Inferior parietal cortex (tissue), 1 donor: ENCODE measurements around the gene IGSF9.

ENCODE experiments used
- DNase-seq: peaks from one replicate; pipeline ENCODE4 v3.0.0-alpha.2; 2016; ENCODE audit errors: extremely low spot score

IGSF9 gene

DNA sequence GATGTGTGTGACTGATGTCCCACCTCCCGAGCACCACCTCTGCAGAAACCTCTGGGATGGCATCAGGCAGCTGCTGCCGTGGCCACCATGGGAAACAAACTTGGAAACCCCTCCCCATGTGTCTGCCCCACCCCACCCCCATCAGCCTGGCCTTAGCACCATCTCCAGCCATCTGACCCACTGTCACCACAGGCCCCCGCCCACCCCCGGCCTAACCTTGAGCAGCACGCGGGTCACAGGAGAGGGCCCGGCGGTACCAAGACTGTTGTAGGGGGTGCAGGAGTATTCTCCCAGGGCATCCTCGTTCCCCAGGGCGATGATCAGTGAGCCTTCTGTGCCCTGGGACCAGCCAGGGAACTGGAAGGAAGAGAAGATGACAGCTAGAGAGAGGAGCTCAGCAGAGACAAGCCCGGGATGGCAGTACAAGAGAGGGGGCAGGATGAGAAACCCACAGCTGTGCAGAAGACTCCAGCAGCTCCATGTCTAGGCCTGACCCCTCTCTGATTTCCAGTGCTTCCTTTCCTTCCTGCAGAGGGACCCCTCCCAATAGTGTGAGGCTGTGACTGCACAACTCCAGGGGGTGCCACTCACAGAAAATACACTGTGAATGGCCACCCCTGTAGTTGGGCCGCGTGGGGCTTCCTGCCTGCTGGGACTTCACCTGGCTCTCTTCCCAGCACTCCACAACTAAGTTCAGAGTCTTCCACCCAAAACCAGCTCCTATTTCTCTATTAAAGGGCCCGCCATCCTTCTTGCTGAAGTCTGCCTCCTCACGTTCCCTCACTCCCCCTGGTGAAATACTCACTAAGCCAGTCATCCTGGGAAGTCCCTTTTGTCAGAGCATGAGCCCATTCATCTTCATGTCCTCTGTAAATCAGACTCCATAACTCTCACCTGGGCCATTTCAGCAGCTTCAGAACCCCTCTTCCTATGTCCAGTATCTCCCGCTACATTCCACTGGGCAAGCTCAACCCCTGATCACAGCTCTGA, 12.8 kb downstream of the IGSF9 start:
- DNase-seq, result no peak

DNA sequence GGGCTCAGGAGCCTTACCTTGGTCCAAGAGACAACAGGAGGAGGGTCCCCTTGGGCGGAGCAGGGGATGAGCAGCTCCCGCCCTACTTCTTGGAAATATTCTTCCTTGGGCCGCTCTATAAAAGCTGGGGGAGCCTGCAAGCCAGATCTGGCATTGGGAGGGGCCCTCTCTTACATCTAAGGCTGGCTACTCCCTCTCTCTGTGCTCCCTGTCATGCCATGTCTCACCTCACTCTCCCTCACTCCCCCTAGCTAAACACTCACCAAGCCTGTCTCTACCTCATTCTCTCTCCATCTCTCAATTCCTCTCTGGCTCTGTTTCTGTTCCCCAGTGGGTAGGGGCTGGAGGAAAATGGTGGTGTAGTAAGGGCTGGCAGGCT, 13.6 kb downstream of the IGSF9 start:
- DNase-seq, result no peak

DNA sequence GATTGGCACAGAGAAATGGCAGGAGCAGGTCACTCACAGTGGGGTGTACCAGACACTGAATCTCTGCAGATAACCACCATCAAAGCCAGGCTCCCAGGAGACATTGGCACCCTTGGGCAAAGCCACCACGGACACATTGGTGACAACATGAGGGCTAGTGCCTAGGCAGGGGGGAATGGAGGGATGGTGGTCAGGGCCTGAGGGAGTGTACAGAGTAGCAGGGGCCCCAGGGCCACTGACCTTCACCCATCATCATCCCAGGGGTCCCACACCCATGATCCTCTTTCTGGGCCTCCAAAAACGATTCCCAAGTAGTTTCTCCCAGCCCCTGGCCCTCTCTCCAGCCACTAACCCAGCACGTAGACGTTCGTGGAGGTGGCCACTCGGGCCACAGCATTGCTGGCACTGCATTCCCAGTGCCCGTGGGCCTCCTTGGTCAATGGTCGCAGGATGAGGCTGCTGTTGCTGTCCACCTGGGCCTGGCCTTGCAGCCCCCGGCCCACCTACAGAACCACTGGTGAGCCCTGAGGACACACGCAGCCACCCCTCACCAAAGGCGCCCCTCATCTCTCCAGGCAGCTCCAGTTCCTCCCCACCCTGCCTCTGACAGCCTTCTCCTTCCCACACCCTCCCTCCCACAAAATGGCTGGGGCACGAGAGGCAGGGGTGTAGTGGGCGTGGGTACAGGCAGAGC, 14.2 kb downstream of the IGSF9 start:
- DNase-seq, result no peak

DNA sequence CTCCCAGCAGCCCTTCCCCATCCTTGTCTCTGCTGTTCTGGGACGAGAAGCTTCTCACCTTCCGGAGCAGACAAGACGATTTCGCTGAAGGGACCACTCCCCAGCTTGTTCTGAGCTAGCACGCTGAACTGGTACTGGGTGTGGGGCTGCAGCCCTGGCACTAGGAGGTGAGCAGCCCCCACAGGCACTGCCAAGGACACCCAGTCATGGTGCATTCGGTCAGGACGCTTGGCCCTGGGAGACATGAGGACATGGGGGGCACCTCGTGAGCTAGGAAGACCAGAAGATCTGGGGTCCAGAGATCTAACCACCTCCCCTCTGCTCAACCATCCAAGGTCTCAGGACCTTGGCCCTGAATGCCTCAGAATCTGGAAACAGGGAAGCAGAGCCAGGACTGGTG, 14.8 kb downstream of the IGSF9 start:
- DNase-seq, result no peak

DNA sequence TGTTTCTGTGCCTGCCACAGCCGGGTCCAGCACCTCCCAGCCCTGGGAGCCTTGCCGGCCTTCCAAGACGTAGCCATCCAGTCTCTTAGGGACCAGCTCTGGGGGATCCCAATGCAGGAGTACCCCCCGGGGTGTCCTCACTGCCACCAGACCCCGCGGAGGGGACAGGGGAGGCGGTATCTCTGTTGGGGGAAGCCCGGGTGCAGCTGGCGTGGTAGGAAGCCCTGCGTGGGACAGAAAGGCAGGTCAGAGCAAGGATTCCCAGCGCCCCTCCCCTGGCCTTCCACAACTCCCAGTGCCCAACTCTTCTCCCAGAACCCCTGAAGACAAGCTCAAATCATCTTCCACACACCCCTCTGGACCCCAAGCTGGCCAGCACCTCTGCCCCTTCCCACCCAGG, 15.2 kb downstream of the IGSF9 start:
- DNase-seq, result no peak

DNA sequence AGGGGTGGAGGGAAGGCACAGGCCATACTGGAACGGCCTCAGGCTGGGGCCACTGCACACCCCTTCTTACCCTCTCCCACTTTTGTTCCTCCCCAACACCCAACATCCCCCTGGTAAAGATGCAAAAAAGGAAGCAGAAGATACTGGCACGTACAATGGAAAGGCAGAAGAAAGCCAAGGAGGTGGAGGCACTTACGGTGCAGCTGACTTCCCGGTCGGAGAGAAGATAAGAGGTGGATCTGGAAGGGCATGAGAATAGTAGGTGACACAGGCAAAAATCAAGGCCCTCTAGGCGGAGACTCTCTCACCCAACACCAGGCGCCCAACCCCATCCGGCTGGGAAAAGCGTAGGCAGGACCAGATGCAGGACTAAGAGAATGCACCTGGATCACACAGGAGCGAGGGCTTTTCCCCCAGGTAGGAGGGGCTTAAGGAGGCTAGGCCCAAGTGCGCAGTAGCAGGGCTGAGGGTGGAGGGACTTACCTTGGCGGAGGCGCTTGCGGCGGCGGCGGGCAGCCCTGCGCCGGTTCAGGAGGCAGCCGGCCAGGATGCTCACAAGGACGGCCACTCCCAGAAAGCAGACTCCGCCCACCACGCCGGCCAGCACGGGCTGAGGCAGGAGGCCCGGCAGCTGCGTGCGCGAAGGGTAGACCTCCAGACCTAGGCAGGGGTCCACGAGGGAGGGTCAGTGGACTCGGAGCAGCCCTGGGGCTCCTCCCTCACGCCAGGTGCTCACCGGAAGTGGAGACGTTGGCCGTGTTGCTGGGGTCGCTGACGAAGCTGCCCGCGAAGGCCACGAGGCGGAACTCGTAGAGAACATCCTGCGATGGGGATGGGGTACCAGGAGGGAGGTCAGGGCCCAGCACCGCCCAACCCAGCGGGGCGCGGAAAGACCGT, 16.0 kb downstream of the IGSF9 start:
- no peak for DNase-seq

DNA sequence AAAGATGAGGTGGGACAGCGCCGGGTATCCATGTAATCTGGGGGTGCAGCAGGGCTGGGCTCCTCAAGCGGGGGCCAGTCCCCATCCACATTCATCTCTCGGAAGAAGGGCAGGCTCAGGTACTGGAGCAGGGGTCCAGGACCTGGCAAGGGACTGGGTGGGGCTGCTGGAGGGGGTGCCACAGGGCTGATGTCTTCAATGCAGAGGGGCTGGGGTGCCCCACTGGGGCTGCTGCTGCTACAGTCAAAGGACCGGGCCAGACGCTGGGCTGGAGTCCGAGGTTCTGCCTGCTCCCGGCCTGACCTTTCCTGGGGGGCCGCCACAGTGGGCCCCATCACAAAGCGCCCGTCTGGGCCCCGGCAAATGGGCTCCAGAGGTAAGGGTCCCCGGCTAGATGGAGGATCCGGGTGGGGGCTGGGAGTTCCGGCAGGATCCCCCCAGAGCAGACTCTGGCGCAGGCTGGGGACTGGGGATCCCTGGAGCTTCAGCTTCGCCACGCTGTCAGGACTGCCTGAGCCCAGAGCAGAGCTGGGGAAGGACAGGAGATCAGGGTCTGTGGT, 16.8 kb downstream of the IGSF9 start:
- no peak for DNase-seq

DNA sequence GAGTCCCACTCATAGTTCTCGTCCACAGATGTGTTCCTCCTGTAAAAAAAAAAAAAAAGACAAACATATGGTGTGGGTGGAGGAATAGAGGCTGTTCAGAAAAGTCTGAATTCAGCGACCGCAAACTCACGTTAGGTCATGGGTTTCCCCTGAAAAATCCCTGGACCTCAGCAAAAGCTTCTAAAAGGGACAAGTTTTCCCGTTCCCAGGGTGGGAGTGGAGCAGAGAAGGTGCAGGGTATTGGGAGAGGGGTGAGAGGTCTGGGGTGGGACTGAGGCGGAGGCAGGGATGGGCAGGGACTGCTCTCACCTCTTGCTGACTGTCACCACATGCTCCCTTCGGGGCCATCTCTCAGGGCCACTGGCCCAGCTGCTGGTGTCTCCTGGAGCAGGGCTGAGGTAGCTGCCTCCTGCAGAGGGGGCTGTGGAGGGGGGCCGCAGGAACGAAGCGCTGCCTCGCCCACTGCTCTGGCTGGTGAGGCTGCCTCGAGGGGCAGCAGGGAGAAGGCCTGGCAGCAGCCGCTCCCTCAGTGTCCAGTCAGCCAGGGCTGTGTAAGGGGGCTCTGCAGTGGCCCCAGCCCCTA, 17.5 kb downstream of the IGSF9 start:
- DNase-seq, result no peak

DNA sequence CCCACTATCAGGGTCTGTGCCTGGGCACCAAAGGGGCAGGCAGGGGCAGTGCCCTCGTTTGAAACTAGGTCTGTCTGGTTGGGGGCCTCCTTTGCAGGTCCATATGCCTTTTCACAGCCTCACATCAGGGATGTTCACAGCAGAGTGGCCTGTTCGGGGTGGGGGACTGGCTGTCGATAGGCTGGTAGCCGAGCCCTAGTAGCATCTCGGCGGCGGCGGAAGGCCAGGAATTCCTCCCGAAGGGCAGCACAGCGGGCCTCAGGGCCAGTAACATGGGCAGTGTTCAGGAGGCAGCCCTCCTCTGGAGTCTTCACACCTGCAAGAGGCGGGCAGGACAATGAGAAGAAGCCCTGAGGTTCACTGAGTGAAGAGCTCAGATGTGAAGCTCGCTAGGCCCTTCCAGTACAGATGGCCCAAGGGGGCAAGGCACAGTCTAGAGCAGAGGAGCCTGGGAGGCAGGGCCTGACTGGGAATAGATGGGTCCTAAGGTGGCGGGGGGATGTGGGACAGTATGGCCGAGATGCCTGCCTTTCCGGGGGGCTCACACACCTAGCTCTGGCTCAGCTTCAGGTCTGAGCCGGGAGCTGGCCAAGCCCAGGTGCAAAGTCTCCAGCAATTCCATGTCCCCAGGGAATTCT, 18.1 kb downstream of the IGSF9 start:
- DNase-seq, result no peak

DNA sequence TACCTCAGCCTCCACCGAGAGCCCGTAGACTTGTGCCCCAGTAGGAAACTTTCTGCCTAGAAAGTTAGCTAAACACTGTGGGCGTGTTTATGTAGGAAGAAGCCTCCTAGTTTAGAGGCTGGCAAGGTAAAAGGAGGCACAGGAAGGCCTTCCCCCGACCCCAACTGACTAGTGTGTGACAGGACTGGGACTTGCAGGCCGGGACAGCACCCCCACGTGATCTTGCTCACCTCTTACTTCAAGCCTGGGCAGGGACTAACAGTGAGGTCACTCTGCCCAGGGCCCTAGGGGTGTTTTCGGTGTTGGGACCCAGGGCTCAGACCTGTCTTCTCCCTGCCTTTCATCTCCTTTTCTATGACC, 19.7 kb downstream of the IGSF9 start:
- no peak for DNase-seq

DNA sequence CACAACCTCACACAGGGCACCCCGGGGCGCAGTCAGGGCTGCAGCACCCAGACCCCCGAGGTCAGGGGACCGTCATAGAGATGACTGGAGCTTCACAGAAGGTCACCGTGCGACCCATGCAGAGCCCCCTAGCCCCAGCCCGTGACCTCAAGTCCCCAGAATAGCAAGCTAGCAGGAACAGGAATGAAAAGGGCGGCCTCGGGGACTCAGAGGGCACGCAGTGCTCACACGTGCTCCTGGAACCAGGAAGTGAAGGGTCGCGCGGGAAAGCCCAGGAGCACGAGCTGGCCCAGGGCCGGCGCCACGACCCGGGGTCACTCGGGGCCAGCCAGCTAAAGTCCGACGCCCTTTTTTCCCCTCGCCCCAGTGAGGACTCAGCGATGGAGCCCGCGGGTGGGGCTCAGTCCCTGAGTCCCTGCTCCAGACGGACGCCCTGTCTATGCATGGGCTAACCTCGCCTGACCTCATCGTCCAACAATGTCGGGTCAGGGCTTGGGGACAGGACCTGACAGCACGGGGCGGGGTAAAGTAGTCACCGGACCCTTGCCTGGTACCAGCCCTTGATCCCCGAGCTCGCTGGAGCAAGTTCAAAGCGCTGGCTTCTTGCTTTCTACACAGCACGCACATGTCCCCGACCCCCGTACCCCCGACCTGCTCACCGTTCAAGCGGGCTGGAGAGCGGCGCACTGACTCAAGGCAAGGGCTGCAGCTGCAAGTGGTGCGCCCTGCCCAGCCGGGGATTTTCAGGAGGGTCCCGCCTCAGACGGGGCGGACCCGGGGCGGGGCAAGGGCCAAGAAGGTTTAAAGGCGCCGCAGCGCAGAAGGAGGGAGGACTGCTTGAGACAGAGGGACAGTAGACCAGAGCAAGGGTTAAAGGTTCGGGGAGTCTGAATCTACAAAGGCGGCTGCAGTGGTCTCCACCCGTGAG, 20.4 kb downstream of the IGSF9 start, which contains the start of gene TAGLN2:
TAGLN2 (minus strand) TSS at position 717 of the 928 bp plus-strand sequence. CDS start 4,998 bp downstream, outside the sequence.
- DNase-seq, result peak; percentile 53

DNA sequence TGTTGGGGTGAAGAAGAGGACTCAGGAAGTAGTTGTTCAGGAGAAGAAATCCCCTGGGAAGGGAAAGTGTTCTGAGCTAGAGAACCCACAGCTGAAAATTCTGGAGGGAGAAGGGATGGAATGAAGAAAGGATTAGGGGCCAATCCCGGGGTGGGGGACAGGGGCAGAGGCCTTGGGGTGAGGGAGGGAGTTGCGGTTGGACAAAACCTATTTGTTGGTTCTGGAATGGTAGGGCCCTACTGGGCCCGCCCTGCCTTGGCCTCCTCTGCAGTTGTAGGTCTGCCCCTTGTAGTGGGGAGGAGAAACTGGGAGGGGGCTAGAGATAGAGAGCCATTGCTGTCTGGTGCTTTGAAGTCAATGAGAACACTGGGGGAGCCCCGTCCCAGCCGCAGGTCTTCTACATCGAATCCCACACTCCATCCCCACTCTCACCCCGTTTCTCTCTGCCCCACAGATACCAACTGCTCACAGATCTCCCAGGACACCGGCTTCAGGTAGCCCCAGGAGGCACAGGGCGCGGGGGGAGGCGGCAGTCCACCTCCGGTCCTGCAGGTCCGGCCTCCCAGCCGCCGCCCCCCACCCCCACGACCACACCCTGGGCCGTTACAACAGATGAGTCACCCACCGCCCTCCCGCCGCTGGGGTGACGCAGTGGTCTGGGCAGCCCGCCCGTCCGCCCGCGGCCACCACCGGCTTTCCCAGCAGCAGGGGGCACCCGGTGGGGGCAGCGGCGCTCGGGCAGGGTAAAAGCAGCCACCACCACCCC, 21.2 kb downstream of the IGSF9 start:
- no peak for DNase-seq

DNA sequence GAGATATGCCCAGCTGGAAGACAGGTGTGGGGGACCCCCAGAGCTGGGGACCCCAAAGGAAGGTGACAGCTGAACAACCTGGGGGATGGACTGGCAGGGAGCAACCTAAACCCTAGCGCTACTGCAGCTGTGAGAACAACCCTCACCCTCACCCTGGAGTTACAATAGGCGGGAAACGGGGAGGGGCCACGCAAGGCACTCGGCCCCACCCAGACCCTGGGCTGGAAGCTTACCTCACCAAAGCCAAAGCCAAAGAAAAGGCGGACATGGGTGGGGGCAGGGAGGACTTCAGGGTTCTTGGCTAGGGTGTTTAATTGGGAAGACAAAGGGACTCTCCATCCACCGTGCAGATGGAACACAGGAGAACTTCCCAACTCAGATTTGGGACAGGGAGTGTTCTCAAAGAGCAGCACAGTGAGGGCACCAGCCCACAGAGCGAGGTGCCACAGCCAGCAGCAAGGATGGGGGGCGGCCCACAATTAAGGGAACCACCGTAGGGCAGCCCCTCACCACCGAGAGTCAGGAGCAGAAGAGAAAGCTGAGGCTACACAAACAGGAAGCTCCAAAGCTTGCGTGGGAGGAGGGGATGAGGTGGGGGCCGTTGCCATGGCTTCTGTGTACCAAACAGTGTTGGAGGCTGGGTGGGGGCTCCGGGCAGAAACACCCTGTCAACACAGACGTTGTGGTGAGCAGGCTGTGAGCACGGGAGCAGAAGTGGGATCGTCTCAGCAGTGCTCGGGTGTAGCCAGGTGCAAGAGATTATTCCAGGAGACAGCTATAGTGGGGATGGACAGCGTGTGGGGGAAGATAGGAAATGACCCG, 22.0 kb downstream of the IGSF9 start:
- no peak for DNase-seq

DNA sequence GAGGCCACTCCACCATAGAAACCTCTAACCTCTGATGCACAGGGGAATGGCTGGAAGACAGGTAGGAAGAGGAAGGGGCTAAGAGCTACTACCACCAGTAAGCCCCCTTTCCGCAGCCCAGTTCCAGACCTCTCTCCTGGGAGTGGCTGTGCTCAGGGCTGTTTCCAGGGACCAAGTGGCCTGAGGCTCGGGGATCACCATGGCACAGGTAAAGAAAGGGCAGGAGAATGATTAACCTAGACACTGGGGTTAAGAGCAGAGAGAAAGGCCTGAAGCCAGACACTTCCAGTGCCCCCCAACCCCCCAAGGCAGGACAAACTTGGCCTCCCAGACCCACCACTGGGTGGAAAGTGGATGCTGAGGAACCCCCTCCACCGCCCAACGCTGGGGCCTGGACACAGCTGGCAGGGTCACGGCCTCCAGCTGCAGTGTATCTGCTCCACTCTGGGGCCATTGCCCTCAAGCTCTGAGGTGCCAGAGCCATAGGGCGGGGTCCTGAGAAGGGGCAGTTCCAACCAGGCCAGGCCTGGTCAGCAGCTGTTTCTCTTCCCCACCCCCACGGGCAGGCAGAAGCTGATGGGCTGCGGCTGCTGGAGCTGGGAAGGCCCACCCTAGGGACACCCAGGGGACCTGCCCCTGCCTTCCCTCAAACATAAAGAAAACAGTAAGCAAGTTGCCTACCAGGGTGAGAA, 22.8 kb downstream of the IGSF9 start:
- DNase-seq, result no peak

DNA sequence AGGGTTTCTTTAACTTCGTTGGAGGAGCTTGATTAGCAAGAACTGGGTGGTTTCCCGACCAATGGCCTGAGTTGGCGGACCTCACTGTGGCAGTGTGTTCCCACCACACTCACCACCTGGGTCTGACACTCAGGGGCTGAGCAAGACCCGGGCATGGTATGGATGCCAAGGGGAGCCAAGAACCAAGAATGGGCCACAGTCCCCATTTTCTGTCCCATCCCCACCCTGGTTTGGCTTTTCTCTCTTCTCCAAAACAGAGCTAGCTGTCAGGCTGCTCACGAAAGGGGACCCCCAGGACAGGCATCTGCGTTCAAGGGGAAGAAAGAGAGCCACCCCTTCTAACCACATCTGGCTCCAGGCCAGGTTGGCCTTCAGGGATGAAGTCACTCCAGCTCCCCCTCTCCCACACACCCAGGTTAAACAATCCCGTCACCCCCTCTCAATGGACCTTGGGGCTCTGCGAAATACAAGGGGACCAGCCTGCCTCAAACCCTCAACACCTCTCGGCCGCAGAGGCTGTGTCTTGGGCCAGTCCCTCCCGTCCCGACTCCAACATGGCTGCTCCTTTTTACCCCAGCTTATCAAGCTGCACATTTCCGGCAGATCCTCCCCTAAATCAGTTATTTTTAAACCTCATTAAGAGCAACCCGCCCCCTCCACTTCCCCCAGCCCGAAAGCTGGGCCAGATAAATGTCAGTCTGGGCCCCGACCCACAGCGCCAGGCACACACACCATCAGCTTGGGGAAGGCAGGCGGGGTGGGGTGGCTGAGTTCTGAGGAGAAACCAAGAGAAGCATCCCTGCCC, 23.5 kb downstream of the IGSF9 start:
- no peak for DNase-seq

DNA sequence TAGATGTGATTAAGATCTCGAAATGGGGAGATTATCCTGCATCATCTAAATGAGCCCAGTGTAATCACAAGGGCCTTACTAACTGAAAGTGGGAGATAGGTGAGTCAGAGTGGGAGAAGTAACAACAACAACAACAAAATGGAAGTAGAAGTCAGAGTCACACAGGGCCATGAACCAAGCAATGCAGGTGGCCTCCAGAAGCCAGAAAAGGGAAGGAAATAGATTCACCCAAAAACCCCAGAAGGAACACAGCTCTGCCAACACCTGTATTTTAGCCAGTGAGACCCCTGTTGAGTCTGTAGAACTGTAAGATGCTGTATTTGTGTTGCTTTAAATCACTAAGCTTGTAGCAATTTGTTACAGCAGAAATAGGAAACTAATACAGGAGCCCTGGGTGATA, 24.2 kb downstream of the IGSF9 start:
- DNase-seq, result no peak

DNA sequence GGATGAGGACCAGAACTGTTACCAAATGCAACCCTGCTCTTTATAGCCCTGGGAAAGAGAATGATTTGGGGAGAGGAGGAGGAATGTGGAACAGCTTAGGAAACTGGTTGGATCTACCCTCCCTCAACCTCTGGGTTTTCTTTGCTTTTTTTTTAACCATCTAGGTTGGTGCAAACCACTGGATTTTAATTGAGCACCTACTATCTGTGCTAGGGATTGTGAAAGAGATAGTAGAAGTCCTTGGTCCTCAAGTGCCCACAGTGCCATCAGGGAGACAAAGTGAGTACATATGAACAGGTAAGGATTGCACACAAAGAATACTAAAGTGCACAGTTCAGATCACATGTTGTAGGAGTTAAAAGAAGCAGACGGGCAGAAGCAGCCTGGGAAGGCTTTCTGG, 24.8 kb downstream of the IGSF9 start:
- no peak for DNase-seq
